ENCODE measurements around the gene LCE2B.
"Not testable (repeated sequence)": the region's sequence is repeated elsewhere in the genome, so short reads cannot be mapped to it uniquely, and the experiment has no call there.

Gene LCE2B, protein sequence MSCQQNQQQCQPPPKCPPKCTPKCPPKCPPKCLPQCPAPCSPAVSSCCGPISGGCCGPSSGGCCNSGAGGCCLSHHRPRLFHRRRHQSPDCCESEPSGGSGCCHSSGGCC

DNA sequence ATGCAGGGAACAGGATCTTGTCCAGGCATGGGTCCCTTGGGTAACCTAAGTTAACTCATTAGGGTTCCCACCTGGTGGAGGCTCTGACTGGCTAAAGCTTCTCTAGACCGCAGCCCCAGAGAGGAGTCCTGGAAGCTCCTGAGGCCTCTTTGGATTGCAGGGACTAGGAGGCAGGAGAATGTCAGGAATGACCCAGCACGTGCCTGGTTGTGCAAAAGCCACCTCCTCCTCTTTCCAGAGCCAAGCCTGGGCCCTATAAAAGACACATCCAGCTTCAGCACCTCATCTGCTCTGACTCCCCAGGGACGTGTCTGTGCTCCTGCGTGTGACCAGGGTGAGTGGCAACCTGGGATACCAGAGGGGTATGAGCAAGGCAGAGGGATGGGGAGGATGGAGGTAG is at the start of gene LCE2B:
LCE2B (plus strand) TSS at position 301 of the 400 bp plus-strand sequence. CDS start 721 bp downstream, outside the sequence.
- not testable (repeated sequence) for DNase-seq

GRCh38 chr1:152640351-152640750 is 45.6 kb upstream of the LCE2B start:
- DNase-seq = no peak

- no peak for DNase-seq
These were observed 42.0 kb upstream of the LCE2B start for GRCh38 chr1:152643945-152644344.

DNA sequence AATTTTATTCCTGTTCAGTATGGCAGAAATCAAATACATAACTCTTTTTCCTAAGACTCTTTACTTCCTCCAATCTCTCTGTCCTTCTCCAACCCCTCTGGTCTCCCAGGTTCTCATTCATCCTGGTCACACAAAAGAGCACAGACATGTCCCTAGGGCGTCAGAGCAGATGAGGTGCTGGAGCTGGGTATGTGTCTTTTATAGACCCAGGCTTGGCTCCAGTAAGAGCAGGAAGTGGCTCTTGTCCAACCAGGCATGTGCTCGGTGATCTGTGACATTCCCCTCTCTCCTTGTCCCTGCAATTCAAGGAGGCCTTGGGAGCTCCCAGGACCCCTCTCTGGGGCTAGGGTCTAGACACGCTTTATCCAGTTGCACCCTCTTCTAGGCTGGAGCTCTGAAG is 40.8 kb upstream of the LCE2B start:
- DNase-seq = no peak

DNA sequence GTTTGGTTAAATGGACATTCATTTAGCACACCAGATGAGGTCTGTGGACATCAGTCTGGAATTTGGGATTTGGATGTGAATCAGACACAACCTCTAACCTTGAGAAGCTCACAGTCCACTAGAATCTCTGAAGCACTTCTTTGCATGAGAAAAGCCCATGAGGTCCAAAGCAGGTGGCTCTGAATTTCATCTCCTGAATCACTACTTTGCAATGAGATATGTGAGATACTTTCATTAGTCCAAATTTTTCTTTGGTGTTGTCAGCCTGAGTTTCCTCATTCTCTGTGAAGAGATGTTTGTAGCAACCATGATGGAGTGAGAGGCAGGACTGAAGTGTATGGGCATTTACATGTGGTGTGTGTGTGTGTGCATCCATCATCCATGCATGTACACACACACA is 39.3 kb upstream of the LCE2B start:
- no peak for DNase-seq

DNA sequence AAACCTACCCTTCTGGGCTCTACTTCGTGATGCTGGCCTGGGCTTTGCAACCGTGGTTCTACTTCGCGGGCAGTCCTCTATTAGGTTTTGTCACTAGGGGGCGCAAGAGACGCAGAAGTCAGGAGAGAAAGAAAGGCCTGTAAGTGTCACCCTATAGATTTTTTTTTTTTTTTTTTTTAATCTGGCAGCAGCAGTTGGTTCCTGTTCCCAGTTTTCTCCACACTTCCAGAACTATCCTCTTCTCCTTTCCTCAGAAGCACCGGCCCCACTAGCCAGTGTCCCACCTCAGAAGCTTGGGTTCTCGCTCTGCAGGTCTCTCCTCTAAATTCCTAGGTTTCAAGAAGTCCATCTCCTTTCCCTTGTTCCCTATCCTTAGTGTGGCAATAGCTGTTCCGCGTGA is 31.8 kb upstream of the LCE2B start:
- DNase-seq = peak; percentile 59 to 68

DNA sequence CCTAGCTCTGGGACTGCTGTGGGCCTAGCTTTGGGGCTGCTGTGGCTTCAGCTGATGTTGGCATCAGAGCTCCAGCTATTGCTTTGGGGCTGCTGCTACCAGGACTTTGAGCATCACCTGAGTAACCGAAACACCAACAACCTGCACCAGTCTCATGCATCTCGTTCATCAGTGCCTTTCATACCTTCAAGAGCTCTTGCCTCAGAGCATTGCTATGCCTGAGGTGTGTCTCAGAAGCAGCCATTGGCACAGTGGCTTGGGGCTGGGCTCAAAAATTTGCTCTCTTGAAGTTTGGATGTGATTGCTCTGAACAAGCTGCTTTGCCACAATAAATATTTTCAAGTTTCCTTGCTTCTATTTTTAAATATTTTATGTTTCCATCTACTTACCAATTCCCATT is 29.5 kb upstream of the LCE2B start:
- DNase-seq = no peak

GRCh38 chr1:152657677-152658076 is 28.2 kb upstream of the LCE2B start:
- no peak for DNase-seq

- DNase-seq = no peak
These were observed 27.3 kb upstream of the LCE2B start for GRCh38 chr1:152658649-152659048.

- DNase-seq = no peak
These were observed 22.8 kb upstream of the LCE2B start, which contains the start of gene LCE2D for GRCh38 chr1:152663098-152663497. Gene LCE2D, plus strand, starts transcription at chr1:152663380. Its CDS starts 726 bp downstream, at chr1:152664106.

DNA sequence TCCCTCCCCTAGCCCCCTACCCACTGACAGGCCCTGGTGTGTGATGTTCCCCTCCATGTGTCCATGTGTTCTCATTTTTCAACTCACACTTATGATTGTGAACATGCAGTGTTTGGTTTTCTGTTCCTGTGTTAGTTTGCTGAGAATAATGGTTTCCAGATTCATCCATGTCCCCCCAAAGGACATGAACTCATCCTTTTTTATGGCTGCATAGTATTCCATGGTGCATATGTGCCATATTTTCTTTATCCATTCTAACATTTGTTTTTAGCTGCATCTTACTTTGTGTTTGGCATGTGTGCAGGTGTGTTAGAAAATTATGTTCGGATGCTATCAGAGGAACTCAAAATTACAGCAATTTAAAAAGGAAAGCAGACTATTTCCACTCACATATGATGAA is 19.8 kb upstream of the LCE2B start:
- not testable (repeated sequence) for DNase-seq

DNA sequence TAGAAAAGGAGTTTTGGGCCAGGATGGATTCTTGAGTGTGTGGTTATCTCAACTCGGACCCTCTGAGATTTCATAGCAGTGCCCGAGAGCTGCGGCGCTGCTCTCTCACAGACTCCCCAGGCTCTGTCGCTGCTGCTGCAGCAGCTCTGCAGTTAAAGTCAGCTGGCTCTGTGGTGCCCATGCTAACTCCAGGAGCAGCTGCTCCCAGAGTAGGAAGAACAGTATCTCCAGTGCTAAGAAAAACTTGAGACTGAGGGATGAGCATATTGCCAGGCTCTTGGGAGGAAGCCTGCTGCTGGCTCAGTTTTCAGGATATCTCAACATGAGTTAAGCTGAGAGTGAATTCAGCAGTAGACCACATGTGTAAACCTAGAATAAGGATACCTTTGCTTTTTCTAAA is 18.3 kb upstream of the LCE2B start:
- no peak for DNase-seq

DNA sequence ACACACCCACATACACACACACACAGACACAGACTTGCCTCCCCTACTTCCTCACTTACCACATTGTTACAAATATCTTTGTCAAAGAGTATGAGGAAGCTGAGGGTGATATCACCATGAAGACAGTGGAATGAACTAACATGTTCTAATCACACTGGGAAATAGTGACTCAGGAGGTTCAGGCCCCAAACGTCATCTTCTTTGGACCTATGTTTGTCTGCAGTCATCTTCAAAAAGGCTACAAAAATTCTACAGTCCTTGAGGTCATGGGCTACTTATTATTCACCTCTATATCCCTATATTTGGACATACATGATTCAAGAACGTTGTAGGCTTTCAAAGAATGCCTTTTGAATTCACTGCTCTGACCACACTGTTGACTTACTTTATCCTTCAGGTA is 12.9 kb upstream of the LCE2B start:
- no peak for DNase-seq

DNA sequence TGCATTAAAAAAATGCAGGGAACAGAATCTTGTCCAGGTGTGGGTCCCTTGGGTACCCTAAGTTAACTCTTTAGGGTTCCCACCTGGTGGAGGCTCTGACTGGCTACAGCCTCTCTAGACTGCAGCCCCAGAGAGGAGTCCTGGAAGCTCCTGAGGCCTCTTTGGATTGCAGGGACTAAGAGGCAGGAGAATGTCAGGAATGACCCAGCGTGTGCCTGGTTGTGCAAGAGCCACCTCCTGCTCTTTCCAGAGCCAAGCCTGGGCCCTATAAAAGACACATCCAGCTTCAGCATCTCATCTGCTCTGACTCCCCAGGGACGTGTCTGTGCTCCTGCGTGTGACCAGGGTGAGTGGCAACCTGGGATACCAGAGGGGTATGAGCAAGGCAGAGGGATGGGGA is 10.9 kb upstream of the LCE2B start, which contains the start of gene LCE2C:
LCE2C (plus strand) TSS at position 297 of the 400 bp plus-strand sequence. CDS start 737 bp downstream, outside the sequence.
- not testable (repeated sequence) for DNase-seq

GRCh38 chr1:152679459-152679858 is 6.5 kb upstream of the LCE2B start:
- DNase-seq = no peak

- no peak for DNase-seq
These were observed 4.3 kb upstream of the LCE2B start for GRCh38 chr1:152681616-152682015.

DNA sequence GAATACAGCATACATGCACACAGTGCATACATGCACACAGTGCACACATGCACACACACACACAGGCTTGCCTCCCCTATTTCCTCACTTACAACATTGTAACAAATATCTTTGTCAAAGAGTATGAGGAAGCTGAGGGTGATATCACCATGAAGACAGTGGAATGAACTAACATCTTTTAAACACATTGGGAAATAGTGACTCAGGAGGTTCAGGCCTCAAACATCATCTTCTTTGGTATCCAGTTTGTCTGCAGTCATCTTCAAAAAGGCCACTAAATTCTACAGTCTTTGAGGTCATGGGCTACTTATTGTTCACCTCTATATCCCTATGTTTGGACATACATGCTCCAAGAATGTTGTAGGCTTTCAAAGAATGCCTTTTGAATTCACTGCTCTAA is 2.1 kb upstream of the LCE2B start:
- no peak for DNase-seq

DNA sequence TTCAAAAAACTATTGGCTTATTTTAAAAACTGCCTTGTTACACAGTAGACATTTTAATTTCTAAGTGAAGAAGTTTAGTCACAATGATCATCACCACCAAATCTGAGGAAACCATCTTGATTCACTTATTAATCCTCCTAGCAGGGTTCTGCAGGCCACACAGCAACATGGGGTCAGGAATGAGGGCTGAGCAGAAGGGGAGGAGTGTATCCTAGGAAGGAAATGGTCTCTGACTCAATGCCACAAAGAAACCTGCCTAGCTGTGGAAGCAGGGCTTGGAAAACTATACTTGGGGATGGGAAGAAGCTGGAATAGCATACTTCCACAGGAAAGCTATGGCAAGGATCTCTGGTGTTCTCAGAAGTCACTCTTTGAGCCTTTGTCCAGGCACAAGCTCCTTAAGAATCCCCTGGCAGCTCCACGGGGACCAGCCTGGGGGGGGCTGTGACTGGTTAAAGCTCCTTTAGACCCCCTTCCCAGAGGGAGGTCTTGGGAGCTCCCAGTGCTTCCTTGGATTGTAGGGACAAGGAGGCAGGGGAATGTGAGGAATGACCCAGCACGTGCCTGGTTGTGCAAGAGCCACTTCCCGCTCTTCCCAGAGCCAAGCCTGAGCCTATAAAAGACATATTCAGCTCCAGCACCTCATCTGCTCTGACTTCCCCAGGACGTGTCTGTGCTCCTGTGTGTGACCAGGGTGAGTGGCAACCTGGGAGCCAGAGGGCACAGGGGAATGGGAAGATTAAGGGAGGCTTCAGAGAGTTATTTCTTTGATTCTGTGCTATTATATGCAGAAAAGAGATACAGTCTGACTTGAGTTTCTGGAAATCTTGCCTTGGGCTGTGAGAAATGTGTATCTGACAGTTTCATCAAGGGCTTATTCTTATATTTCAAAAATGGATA is 12.0 kb downstream of the LCE2B start, which contains the start of gene LCE2A:
LCE2A (plus strand) TSS at position 645 of the 900 bp plus-strand sequence. CDS start 557 bp downstream, outside the sequence.
- DNase-seq = no peak

DNA sequence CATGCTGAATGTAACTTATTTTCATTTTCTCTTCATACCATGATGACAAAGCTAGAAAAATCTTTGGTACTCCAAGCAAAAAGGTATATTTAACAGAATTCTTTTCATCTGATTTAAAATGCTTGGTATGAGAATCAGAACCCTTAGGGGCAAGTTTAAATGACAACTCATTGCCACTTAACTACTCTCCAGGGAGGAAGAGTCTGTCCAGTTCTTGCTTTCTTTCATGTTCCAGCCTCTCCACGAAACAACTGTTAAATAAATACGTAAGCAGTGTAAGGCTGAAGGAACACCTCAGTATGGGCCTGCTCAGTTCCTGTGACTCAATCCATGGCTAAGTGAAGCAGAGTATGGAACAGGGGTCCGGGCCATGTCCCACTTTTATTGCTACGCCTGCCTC is 13.8 kb downstream of the LCE2B start:
- no peak for DNase-seq

GRCh38 chr1:152707860-152708259 is 21.9 kb downstream of the LCE2B start, which contains the start of gene LCE4A:
Gene LCE4A, plus strand, starts transcription at chr1:152708160. Its CDS starts 916 bp downstream, at chr1:152709076.
- DNase-seq = no peak

DNA sequence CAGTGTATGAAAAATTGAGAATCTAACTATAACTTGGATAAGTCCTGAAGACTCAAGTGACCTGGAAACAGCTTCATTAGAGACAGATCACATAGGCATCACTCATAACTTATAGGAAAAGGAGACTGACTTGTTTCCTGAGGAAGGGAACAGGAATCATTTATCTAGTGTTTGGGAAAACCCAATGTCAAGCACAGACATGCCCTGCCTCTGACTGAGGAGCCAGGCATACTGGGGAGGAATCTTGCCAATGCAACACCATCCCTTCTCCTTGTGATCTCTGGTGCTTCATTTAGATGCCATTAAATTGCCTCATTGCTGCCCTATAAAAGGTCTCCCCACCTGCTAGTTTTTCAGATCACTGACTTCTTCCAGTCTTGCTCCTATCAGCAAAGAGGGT is 32.3 kb downstream of the LCE2B start:
- no peak for DNase-seq

DNA sequence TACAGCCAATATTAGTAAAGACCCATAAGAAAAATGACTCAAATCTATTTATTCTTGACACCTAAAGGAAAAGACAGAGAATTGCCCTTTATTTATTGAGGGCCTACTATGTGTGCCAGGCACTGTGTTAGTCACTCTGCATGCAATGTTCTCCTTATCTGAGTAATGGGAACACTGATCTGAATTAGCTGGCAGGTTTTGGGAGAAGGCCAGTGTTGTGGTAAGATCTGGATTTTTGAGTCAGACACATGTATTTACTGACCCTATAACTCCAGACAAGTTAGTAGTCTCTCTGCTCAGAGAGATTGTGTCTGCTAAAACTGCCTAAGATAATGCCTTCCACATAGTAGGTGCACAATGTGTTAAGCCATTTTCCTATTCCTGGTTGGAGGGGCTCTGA is 39.3 kb downstream of the LCE2B start:
- no peak for DNase-seq

- no peak for DNase-seq
These were observed 43.1 kb downstream of the LCE2B start for GRCh38 chr1:152728986-152729385.

DNA sequence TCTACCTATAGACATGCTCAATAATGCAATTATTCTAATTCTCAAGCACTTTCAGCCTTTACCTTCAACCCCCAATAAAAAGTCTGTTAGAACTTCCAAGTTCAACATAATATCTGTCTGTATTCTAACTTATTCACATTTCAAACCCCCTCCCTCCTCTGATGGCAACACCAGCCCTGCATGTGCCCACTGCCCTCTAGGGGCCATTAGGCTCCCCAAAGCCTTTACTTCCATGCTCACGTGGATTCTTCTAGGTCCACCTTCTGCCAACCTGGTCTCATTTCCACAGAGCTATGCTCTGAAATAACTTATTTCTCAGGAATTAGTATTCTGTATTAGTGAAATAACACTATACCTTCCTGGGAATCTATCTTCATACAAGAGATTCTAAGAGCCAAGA is 49.7 kb downstream of the LCE2B start:
- no peak for DNase-seq
